HG03520 (cell line): ENCODE measurements around the gene MARF1.
A peak's percentile ranks its signal among the peaks of the same experiment; 100 is the strongest.
"Not testable (repeated sequence)": the region's sequence is repeated elsewhere in the genome, so short reads cannot be mapped to it uniquely, and the experiment has no call there.

Experiments
- ATAC-seq: cut with Tn5 transposase; IDR thresholded peaks from one replicate; pipeline ENCODE4 v1.9.1; 2021; ENCODE audit warnings: mild to moderate bottlenecking, moderate library complexity; ENCODE audit not compliant: unreplicated experiment

MARF1 gene

GRCh38 chr16:15643048-15643945 is at the start of gene MARF1:
TSS of gene MARF1 (minus strand) at chr16:15643154. CDS start at chr16:15639233, 3,921 bp downstream.
- peak; percentile 37 for ATAC-seq

DNA sequence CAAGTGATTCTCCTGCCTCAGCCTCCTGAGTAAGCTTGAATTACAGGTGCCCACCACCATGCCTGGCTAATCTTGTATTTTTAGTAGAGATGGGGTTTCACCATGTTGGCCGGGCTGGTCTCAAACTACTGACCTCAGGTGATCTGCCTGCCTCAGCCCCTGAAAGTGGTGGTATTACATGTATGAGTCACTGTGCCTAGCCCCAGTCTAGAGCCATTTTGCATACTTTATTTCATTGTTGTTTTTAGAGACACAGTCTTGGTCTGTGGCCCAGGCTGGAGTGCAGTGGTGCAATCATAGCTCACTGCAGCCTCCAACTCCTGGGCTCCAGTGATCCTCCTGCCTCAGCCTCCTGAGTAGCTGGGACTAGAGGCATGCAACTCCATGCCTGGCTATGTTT is 49.6 kb upstream of the MARF1 start:
- not testable (repeated sequence) for ATAC-seq

GRCh38 chr16:15691046-15691445 is 48.1 kb upstream of the MARF1 start:
- no peak for ATAC-seq

- no peak for ATAC-seq
Observed at GRCh38 chr16:15690296-15690695, 47.3 kb upstream of the MARF1 start.

DNA sequence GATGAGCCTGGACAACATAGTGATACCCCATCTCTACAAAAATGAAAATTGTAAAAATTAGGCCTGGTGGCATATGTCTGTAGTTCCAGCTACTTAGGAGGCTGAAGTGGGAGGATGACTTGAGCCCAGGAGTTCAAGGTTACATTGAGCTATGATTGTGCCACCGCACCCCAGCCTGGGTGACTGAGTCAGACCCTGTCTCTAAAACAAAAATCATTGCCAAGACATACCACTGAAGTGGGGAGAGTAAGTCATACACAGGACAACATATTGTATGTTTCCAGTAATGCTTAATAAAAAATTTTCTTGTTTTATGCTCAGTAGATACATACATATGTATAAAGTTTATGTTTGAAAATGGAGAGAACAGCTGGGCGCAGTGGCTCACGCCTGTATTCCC is 46.3 kb upstream of the MARF1 start:
- ATAC-seq: no peak

DNA sequence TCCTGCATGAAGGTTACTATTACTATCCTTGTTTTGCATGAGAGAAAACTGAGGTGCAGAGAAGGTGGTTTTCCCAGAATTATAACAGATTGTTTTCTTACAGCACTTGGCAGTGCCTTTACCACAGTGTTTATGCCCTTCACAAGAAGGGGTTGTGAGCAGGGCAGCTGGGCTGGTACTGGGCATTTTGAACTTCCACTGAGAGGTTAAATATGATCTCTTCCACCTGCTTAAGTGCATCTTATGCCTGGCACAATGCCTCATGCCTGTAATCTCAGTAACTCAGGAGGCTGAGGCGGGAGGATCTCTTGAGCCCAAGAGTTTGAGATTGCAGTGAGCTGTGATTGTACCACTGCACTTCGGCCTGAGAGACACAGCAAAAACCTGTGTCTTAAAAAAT is 43.3 kb upstream of the MARF1 start:
- ATAC-seq: no peak

DNA sequence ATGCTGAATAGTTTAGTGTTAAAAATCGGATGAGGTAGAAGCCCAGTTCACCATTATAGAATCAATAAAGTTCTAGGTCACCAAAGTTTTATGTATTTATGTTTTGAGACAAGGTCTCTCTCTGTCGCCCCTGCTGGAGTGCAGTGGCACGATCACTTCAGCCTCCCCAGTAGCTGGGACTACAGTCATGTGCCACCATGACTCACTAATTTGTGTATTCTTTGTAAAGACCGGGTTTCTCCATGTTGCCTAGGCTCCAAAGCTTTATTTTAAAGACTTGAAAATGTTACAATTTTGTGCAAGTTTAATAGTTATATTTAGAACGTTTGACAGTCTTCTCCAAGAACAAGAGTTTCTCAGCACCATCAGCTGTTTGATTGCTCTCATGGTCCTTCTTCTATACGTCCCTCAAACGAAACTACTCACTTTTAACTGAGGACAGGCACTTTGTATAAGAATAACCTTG is 39.2 kb upstream of the MARF1 start:
- ATAC-seq: no peak

DNA sequence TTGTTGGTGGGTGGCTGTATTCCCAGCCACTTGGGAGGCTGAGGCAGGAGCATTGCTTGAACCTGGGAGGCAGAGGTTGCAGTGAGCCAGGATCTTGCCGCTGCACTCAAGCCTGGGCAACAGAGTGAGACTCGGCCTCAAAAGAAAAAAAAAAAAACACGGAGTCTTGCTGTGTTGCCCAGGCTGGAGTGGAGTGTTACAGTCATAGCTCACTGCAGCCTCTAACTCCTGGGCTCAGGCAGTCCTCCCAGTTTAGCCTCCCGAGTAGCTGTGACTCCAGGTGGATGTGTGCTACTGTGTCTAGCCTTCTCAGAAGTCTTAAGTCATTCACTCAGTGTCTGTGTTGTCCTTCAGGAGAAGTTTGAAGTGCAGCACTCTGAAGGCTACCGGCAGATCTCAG is 34.5 kb upstream of the MARF1 start:
- ATAC-seq: no peak

- ATAC-seq: no peak
Observed at GRCh38 chr16:15676506-15676905, 33.6 kb upstream of the MARF1 start.

GRCh38 chr16:15674571-15674970 is 31.6 kb upstream of the MARF1 start:
- ATAC-seq: no peak

- ATAC-seq: no peak
Observed at GRCh38 chr16:15672514-15673167, 29.7 kb upstream of the MARF1 start.

DNA sequence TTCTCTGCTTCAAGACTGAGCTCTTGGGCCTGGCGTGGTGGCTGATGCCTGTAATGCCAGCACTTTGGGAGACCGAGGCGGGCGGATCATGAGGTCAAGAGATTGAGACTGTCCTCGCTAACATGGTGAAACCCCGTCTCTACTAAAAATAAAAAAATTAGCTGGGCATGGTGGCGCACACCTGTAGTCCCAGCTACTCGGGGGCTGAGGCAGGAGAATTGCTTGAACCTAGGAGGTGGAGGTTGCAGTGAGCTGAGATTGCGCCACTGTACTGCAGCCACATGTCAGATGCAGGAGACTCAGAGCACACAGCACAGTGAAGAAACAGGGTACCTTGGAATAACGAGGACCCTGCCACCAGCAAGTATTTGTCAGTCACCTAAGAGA is 29.2 kb upstream of the MARF1 start:
- ATAC-seq: not testable (repeated sequence)

GRCh38 chr16:15671530-15672117 is 28.7 kb upstream of the MARF1 start:
- no peak for ATAC-seq

- no peak for ATAC-seq
Observed at GRCh38 chr16:15667091-15667742, 24.3 kb upstream of the MARF1 start.

DNA sequence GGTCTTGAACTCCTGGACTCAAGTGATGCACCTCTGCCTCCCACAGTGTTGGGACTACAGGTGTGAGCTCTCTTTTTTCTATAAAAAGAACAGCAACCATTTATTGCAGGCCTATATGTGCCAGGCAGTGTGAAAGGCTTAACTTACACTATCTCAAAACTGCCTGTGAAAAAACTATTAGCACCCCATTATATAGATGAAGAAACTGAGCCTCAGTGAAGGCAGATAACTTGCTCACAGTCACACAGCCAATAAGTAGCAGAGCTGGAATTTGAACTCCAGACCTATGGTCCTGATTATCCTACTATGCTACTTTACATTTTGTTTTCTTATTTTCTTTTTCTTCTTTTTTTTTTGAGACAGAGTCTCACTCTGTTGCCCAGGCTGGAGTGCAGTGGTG is 22.2 kb upstream of the MARF1 start:
- ATAC-seq: no peak

DNA sequence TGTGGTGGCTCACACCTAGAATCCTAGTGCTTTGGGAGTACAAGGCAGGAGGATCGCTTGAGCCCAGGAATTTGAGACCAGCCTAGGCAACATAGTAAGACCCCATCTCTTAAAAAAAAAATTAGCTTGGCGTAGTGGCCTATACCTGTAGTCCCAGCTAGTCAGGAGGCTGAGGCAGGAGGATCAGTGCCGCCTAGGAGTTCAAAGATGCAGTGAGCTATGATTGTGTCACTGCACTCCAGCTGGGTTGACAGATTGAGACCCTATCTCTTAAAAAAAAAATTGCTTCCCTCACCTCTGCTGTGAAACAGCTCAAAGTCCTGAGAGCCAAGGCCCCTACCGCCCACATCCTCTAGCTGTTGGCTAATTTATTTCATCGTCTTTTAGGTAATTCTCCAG is 17.2 kb upstream of the MARF1 start:
- no peak for ATAC-seq

GRCh38 chr16:15658556-15658955 is 15.6 kb upstream of the MARF1 start:
- ATAC-seq: no peak

DNA sequence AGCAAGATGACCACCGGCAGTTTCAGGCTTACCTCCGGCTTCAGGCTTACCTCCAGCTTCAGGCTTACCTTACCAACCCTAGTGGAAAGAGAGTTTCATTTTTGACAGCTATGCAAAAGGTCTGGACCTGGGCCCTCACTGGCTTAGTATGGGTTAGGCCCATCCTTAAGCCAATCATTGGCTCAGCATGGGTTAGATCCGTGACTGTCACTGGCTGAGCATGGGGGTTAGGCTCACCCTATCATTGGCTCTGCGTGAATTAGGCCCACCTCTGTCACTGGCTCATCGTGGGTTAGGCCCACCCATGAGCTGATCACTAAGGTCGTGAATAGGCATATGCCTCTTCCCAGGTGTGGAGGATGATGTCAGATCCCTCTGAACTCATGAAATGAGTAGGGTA is 15.2 kb upstream of the MARF1 start:
- no peak for ATAC-seq

DNA sequence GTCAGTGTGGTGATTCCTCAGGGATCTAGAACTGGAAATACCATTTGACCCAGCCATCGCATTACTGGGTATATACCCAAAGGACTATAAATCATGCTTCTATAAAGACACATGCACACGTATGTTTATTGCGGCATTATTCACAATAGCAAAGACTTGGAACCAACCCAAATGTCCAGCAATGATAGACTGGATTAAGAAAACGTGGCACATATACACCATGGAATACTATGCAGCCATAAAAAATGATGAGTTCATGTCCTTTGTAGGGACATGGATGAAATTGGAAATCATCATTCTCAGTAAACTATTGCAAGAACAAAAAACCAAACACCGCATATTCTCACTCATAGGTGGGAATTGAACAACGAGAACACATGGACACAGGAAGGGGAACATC is 12.6 kb upstream of the MARF1 start:
- ATAC-seq: not testable (repeated sequence)

DNA sequence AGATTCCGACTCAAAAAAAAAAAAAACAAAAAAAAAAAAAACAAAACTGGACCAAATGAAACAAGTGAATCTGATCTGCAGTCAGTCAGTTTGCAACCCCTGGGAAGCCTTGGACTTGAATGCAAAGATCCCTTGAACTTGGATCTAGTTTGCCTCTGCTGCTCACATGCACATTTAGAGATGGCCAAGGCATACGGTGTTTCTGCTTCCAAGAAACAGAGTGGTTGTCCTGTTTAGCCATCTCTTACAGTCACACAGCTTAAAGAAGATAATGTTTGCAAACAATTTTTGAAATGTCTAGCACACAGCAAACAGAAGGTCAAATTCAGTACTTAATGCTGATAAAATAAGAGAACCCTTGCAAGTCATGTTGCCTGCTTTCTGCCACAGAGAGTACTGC is 11.6 kb upstream of the MARF1 start:
- no peak for ATAC-seq

DNA sequence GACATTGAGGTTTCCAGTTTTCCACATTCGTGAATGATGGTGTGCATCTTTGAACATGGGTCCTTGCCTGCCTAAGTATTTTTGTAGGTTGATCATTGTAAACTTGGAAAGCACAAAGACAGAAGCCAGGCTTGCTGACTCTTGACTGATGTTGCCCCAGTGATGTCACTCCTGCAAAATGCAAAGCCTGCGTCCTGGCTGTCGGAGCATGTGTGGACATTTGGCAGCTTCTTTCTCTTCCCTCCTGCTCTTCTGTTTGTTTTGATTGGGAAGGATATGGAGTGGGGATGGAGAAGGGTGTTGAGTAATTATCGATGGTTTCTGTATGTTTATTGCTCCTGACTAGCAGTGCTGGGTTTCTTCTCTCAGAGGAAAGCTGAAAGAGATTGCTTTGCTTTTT is 10.3 kb upstream of the MARF1 start:
- ATAC-seq: no peak
